GM12878 (cell line): ENCODE measurements around the gene FBXO33. TPM values are rescaled to one million over a fixed set of nuclear protein-coding genes. Genes with fewer than 3 reads are reported as not detected.
A peak's percentile ranks its signal among the peaks of the same experiment; 100 is the strongest.

Experiments
- BACH1 ChIP-seq: fragments of 450-650 bp; IDR thresholded peaks from 2 replicates; pipeline ENCODE4 v1.6.1; 2017; ENCODE audit warnings: mild to moderate bottlenecking, borderline replicate concordance
- BCL11A ChIP-seq: IDR thresholded peaks from 2 replicates; pipeline ENCODE4 v1.6.1; 2011; ENCODE audit warnings: low read depth, low read length
- BCLAF1 ChIP-seq: fragments of 450-650 bp; IDR thresholded peaks from 2 replicates; pipeline ENCODE4 v1.6.1; 2017; ENCODE audit warnings: antibody characterized with exemption, mild to moderate bottlenecking, moderate library complexity
- CBX3 ChIP-seq: fragments of 200-600 bp; sonication (generic); IDR thresholded peaks from 2 replicates; pipeline ENCODE4 v1.6.1; 2016; ENCODE audit warnings: low read depth, borderline replicate concordance
- CREM ChIP-seq: IDR thresholded peaks from 2 replicates; pipeline ENCODE4 v1.6.1; 2014; ENCODE audit warnings: antibody characterized with exemption, low read depth
- E2F4 ChIP-seq: IDR thresholded peaks from 2 replicates; pipeline ENCODE4 v1.6.1; 2012; ENCODE audit warnings: low read depth, low read length, improper control_type of control experiment
- ELK1 ChIP-seq: IDR thresholded peaks from 2 replicates; pipeline ENCODE4 v1.6.1; 2012; ENCODE audit warnings: low read depth, low read length, improper control_type of control experiment
- FOS ChIP-seq: IDR thresholded peaks from 3 replicates; pipeline ENCODE4 v1.6.1; 2011; ENCODE audit warnings: borderline replicate concordance; ENCODE audit not compliant: insufficient read length; ENCODE audit errors: extremely low read depth
- HCFC1 ChIP-seq: fragments of 150-350 bp; IDR thresholded peaks from 2 replicates; pipeline ENCODE4 v1.6.1; 2014; ENCODE audit warnings: low read length
- IRF4 ChIP-seq: IDR thresholded peaks from 2 replicates; pipeline ENCODE4 v1.6.1; 2011; ENCODE audit warnings: low read depth, low read length
- MEF2B ChIP-seq: fragments of 450-650 bp; IDR thresholded peaks from 2 replicates; pipeline ENCODE4 v1.6.1; 2018; ENCODE audit warnings: mild to moderate bottlenecking, moderate library complexity; ENCODE audit not compliant: partially characterized antibody, poor library complexity, severe bottlenecking
- MTA2 ChIP-seq: fragments of 450-650 bp; IDR thresholded peaks from 2 replicates; pipeline ENCODE4 v1.6.1; 2016; ENCODE audit warnings: low read depth, mild to moderate bottlenecking, moderate library complexity
- MYC ChIP-seq: IDR thresholded peaks from 2 replicates; pipeline ENCODE4 v1.6.1; 2011; ENCODE audit warnings: mild to moderate bottlenecking, low read length, moderate library complexity, inconsistent platforms; ENCODE audit not compliant: insufficient read depth, insufficient replicate concordance, insufficient read length, severe bottlenecking
- NFIC ChIP-seq: IDR thresholded peaks from 2 replicates; pipeline ENCODE4 v1.6.1; 2012; ENCODE audit warnings: low read depth, mild to moderate bottlenecking, inconsistent platforms, low read length, moderate library complexity
- NR2C2 ChIP-seq: IDR thresholded peaks from 2 replicates; pipeline ENCODE4 v1.6.1; 2011; ENCODE audit warnings: borderline replicate concordance, low read depth; ENCODE audit not compliant: control insufficient read depth, insufficient read length
- NRF1 ChIP-seq: conservative IDR thresholded peaks from 2 replicates; pipeline ENCODE4 v1.6.1; 2011; ENCODE audit warnings: mild to moderate bottlenecking, low read depth, low read length, improper control_type of control experiment
- POLR2AphosphoS2 ChIP-seq: IDR thresholded peaks from 2 replicates; pipeline ENCODE4 v1.6.1; 2011; ENCODE audit warnings: low read depth, mild to moderate bottlenecking, low read length, improper control_type of control experiment, moderate library complexity
- RELA ChIP-seq: fragments of 450-650 bp; IDR thresholded peaks from 2 replicates; pipeline ENCODE4 v1.8.0; 2014; ENCODE audit warnings: borderline replicate concordance; ENCODE audit not compliant: partially characterized antibody
- SKIL ChIP-seq: fragments of 450-650 bp; IDR thresholded peaks from 2 replicates; pipeline ENCODE4 v1.6.1; 2017; ENCODE audit warnings: mild to moderate bottlenecking, low read depth, inconsistent platforms; ENCODE audit not compliant: poor library complexity, severe bottlenecking
- SMAD1 ChIP-seq: fragments of 450-650 bp; IDR thresholded peaks from 2 replicates; pipeline ENCODE4 v1.6.1; 2018; ENCODE audit warnings: mild to moderate bottlenecking, low read depth; ENCODE audit not compliant: partially characterized antibody
- TAF1 ChIP-seq: IDR thresholded peaks from 2 replicates; pipeline ENCODE4 v1.6.1; 2011; ENCODE audit warnings: mild to moderate bottlenecking, low read depth, low read length, borderline replicate concordance
- TCF12 ChIP-seq: IDR thresholded peaks from 2 replicates; pipeline ENCODE4 v1.6.1; 2011; ENCODE audit warnings: low read depth, mild to moderate bottlenecking, low read length
- polyA plus RNA-seq, 11 experiments: library from polyadenylated mRNA; depleted of rRNA in 4 of 11; unstranded in 6 of 11; stranded (reverse) in 5 of 11; fragments of >200 nt; fragmentation: Nextera tagmentation in 4 of 11; fragmentation: Illumina TruSeq in 1 of 11; extraction: Ambion mirVana in 4 of 11; extraction: Trizol in 1 of 11; gene quantifications; 1 replicate in 1 of 11; 2 replicates in 10 of 11; pipeline versions ENCODE4 v1.2.1 to v1.2.3, GENCODE V29; 2011 to 2016; ENCODE audit warnings: inconsistent platforms in 2 of 11, missing spikeins in 2 of 11, low read depth in 1 of 11
- total RNA-seq, 4 experiments: library from RNA; depleted of rRNA in 3 of 4; stranded (reverse); fragments of >200 nt in 3 of 4; fragmentation: Illumina TruSeq in 1 of 4; extraction: Trizol in 1 of 4; gene quantifications; 2 replicates each; pipeline versions ENCODE4 v1.2.1 to v1.2.3, GENCODE V29; 2013 to 2021

Gene FBXO33
- total and polyA plus RNA-seq, 10 of the 15 experiments (the other 5 are each of a cell fraction or from before 2014, with no cell fraction given), result 4.7 to 56.9 (median 19.6) TPM

GRCh38 chr14:39432619-39433451, 602 bp upstream of the FBXO33 start (continued):
- TF ChIP-seq BCL11A (no peak), CREM (peak; percentile 25; the same call in 1 of the 2 replicates), SKIL (peak; percentile 38), MEF2B (peak; percentile 12), MTA2 (0 out of 2 replicates have a peak, but pooled peaks have one; percentile 32), CBX3 (no peak), NR2C2 (no peak), SMAD1 (peak; percentile 58), BACH1 (0 out of 2 replicates have a peak, but pooled peaks have one; percentile 20), HCFC1 (peak; percentile 18; the same call in 1 of the 2 replicates), POLR2AphosphoS2 (peak; percentile 60; the same call in 1 of the 2 replicates), E2F4 (no peak), NRF1 (no peak), RELA (peak; percentile 64), TCF12 (0 out of 2 replicates have a peak, but pooled peaks have one; percentile 6), IRF4 (no peak), NFIC (peak; percentile 41; the same call in 1 of the 2 replicates), MYC (peak; percentile 18), ELK1 (no peak), BCLAF1 (no peak), TAF1 (peak; percentile 49; the same call in 1 of the 2 replicates), FOS (no peak)
